HS-27A (cell line): Measurements from ENCODE around the gene KANSL3.
"Not testable (repeated sequence)": the region's sequence is repeated elsewhere in the genome, so short reads cannot be mapped to it uniquely, and the experiment has no call there.

Source experiments
- DNase-seq: peaks from one replicate; pipeline ENCODE4 v3.0.0-alpha.2; 2012; ENCODE audit warnings: low read depth, missing footprints

KANSL3 gene

DNA sequence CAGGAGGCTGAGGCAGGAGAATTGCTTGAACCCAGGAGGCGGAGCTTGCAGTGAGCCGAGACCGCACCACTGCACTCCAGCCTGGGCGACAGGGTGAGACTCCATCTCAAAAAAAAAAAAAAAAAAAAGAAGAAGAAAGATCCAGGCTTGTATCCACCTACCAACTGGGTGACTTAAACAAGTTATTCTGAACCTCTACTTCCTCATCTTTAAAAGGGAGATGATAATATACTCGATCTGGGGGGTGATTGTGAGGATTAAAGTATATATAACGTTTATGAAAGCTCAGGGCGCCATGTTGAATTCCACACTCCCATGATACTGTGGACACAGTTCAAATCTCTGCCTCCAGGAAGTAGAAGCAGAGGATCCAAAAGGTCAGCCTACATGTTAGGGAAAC is 16.7 kb upstream of the KANSL3 start:
- not testable (repeated sequence) for DNase-seq

DNA sequence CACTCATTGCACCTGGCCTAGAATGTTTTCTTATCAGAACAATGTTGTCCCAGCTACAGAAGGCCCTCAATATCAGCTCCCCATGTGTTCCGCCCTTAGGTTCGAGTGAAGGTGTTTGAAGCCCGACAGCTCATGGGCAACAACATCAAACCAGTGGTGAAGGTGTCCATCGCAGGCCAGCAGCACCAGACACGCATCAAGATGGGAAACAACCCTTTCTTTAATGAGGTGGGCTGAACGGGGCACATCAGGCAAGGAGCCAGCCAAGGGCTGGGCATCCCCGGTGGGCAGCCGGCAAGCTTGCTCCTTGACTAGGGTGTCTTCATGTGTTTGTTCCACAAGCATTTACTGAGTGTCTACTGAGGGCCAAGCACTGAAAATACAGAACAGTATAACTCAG is 13.7 kb upstream of the KANSL3 start:
- no peak for DNase-seq

DNA sequence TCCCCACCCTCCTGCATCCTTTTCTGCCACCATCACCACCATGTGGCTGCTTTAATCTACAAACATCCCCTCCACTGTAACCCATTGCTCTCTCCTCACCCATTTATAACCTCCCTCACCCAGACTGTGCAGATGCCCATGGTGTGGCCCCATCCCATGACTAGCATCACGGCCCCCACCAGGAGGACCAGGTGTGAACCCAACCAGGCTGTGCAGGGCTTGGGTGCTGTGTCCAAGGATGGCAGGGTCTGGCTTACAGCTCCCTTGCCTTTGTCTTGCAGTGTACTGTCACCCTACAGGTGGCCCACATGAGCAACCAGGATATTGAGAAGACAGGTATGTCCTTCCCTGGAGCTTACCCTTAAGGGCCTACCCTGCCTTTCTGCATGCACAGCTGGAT is 11.2 kb upstream of the KANSL3 start:
- DNase-seq = no peak

DNA sequence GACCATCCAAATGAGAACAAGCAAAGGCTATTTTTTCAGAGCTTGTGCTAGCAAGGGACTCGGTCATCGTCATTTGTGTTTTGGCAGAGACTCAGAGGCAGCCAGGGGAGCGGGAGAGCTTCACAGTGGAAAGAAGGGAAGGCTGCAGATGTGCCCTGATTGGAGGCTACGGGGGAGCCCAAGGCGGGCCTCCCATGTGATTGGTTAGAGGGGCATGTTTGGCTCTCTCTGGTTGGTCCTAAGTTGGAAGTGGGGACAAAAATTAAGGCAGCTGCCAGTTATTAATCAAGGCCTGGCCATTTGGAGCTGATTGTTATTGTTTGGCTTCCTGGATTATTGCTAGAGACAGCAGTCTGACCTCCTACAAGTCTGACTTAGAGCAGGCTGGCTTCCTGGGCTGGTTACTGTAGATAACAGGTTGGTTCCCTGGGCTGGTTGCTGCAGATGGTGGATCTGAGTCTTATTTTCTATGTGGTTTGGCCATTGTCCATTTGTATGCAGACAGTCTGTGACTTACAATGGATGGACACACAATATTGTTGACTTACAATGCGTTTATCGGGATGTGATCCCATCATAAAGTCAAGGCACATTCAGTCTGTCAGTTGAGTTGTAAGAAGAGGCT is 10.3 kb upstream of the KANSL3 start:
- DNase-seq = no peak

DNA sequence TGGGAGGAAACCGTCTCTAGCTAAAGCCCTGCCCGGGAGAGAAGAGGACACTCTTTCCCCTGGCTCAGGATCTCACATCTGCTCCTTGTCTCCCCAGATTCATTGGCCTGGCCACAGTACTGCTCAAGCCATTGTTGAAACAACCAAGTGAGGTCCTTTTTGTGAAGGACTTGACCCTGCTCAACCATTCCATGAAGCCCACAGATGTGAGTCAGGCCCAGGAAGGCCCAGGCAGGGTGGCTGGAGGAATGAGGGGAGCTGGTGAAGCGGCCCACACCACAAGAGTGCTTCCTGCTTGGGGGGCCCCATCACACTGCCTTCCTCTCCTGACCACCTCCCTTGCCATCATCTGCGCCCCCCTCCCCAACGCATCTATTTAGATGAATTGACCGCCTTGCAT is 9.6 kb upstream of the KANSL3 start:
- DNase-seq = no peak

DNA sequence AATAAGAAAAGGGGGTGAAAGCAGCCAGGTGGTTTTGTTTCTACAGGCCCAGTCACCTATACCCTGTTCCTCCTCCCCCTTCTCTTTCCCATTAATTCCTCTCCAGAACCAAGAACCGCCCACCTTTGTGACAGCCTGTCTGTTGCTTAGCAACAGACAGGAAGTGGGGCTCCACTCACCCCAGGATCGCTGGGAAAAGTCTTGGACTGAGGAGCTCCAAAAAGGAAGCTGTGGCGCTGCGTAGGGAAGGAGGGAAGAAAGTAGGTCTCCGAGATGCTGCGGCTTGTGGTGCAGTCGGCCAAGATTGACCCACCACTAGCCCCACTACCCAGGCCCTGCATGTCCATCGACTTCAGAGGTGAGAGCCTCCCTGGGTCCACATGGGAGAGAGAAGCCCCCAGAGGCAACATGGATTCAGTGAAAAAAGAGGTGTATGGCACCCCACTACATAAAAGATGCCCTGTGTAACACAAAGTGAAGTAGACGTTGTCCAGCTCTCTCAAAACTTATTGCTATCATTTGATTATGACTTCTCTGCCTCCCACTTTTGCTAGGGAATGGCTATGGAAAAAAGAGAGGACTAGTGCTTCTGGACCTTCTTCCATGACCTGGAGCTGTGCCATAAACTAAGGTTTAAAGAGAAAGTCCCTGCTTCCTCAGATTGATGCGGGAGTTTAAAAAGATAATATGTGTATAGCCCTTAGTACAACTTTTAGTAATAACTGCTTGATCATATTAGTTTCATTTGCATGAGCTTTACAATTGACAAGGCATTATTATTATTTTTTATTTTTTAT is 4.7 kb upstream of the KANSL3 start, which contains the start of gene FER1L5:
Gene FER1L5 (plus strand): TSS at position 201 of the 797 bp plus-strand sequence. CDS start 73 bp downstream, at position 274.
- DNase-seq = no peak

DNA sequence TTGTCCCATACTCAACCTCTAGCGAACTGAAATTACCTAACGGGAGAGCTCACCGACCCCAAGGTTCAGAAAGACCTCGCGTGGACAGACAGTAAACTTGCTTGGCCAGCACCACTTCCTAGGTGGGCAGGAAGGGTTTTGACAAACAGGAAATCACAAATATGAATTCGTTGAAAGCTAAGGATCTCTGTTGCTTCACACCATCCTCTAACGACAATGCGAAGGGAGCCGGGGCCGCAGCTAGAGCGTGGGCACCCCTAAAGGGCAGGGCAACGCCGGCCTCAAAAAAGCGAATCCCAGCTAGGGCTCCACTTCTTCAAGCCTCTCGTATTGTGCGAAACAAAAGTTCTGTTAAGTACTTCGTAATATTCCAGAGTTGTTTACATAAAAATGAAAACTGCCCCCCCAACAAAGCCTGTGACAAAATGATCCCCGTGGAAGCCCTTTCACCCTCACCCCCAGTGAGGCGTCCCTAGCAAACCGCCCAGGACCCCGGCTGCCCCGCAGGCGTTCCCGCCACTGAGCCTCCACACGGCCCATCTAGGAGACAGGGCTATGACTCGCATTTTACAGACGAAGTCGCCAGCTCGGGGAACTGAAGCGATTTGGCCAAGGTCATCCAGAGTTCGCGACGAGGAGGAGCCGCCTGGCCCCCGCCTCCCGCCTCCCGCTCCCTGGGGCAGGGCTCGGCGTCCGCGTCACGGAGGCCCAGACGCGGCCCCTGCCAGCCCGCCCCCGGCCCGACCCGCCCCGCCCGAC is 548 bp downstream of the KANSL3 start:
- peak; percentile 30 for DNase-seq

DNA sequence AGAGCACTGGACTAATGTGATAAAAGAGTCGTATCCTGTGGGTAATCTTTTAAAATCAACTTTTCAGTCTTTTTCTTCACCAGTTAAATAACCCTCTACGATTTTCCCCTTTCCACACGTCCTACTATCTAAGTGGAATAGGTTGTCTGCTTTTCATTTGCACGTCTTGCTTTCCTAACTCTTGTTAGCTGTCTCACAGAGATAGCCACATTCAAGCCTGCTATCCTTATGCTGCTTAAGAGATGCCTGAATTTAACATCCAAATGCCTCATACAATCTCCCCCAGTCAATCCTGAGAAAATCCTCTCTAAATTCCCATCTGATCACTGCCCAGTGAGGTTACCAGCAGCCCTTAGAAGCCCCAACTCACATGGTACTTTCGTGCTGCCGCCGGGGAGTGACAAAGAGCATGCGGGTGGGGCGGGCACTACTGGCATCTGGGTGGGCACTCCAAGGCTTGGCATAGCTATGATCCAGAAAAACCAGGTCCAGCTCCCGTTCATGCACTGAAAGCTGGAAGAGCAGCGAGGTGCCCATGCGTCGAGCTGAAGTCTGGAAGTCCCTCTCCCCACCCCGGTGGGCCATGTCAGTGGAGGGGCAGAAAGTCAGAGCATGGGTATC is 1.5 kb downstream of the KANSL3 start:
- no peak for DNase-seq

DNA sequence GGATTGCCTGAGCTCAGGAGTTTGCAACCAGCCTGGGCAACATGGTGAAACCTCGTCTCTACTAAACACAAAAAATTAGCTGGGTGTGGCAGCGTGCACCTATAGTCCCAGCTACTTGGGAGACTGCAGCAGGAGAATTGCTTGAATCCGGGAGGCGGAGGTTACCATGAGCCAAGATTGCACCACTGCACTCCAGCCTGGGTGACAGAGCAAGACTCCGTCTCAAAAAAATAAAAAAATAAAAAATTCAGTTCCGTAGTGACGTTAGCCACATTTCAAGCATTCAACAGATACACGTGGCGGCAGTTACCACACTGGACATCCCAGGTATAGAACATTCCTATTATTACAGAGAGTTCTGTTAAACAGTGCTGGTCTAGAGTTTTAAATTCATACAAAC is 4.5 kb downstream of the KANSL3 start:
- DNase-seq = no peak

DNA sequence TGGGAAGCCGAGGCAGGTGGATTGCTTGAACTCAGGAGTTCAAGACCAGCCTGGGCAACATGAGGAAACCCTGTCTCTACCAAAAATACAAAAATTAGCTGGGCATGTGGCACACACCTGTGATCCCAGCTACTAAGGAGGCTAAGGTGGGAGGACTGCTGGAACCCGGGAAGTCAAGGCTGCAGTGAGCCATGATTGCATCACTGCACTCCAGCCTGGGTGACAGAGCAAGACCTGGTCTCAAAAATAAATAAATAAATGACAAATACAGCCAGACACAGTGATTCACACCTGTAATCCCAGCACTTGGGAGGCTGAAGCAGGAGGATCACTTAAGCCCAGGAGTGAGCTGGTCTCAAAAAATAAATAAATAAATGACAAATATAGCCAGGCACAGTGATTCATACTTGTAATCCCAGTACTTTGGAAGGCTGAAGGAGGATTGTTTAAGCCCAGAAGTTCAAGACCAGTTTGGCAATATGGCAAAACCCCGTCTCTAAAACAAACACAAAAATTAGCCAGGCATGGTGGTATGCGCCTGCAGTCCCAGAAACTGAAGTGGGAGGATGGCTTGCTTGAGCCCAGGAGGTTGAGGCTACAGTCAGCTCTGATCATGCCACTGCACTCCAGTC is 6.2 kb downstream of the KANSL3 start:
- no peak for DNase-seq

DNA sequence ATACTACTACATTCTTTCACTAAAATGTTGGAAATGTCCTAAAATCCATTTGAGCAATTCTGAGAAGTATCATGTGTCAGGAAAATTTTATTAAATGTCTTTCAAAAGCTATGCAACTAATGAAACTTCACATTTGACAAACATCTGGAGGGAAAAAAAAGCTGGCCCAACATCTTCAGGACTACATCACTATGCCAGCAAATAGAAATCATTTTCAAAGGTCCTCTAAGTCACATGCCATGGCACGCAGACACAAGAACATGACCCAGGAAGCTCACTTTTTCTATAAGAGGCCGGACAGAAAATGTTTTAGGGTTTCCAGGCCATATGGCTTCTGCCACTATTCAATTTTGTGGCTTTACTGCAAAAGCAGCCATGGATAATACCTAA is 11.6 kb downstream of the KANSL3 start:
- no peak for DNase-seq

DNA sequence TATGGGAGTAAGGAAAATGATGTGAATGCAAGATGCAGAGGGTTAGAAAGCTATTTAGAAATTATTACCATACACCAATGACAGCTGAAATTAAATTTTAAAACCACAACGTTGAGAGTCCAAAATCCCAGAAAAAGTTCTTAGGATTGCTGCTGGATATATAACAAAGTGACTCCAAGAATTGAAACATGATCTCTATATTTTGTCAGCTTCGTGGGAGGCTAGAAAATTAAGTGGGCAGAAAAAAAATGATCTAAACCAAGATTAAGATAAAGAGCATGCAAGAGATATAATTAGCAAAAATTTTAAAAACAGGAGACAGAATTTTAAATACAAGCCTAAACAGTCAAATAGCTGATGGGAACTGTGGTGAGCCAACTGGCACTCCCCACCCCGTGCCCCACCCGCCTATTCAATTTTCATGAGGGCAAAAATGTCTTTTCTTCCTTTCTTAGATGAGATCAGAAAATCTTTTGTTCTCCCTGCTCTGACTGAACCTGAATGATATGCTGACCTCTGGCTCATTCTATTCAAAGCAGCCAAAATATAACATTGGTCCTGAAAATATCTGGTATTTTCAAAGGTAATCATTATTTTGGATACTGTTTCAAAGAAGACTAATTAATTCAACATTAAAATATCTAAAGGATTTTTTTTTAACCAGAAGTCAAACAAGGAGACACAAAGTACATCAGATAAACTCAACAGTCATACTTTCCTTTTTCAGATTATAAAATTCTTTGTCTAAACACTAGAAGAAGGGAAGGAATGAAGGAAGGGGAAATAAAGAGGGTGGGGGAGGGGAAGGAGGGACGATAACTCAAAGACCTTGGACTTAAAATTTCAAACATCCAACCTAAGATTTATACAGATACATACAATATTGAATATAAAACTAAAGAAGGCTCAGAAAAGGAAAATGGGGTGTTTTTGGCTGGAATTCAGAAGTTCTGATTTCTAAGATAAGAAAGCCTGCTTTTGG is 12.2 kb downstream of the KANSL3 start:
- no peak for DNase-seq

DNA sequence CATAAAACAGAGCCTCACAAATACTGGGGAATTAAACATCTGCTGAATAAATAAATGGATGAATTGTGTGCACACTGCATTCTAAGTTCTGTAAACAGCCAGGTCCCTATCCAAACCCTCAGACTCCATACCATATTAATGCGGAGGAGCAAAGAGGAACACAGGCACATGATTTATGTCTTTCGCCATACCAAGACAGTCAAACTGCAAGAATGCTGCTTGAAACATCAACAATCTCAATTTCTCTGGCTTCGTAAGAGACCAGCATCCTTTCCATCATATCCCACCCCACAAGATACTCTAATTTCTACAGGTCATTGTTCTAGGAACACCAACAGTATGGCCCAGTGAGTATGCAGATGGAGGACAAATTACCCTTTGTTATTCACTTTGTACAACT is 15.0 kb downstream of the KANSL3 start:
- DNase-seq = no peak

DNA sequence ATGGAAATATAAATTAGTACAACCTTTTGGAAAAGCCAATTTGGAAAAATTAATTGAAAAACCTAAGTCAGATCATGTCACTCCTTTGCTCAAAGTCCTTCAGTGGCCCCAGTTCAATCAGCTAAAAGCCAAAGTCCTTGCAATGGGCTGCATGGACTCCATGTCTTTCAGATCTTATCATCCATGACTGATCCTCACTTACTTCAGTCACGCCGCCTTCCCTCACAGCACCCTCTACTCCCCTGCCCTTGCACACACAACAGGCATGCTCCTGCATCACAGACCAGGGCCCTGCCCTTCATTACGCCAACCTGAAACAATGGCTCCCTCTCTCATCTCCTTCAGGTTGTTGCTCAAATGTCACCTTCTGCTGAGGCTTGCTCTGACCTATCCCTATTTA is 15.6 kb downstream of the KANSL3 start:
- DNase-seq = no peak

DNA sequence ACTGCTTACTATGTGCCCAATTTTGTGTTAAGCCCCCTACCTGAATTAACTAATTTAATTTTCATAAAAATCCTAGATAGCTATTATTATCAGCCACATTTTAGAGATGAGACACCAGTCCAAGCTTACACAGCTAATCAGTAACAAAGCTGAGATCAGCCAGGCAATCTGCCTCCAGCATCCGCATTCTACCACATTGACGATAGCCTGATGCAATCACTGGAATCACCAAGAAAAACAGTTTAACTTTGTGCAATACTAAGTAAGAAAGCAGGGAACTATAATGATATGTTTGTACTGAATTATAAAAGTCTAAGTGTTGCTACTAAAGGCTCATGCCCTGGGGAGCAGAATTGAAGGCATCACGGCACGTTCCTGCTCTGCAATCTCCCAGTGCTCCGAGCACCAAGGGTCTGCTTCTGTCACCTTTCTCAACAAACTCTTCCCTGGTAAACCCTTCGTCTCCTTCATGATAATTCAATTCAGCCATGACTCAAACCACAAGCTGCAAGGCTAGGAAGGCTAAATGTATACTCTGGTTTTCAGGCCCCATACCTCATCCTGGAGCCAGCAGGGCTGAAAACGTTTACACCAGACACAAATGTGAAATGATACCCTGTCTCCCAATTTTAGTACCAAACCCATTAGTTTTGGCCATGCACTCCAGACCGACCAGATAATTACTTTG is 19.4 kb downstream of the KANSL3 start:
- no peak for DNase-seq

DNA sequence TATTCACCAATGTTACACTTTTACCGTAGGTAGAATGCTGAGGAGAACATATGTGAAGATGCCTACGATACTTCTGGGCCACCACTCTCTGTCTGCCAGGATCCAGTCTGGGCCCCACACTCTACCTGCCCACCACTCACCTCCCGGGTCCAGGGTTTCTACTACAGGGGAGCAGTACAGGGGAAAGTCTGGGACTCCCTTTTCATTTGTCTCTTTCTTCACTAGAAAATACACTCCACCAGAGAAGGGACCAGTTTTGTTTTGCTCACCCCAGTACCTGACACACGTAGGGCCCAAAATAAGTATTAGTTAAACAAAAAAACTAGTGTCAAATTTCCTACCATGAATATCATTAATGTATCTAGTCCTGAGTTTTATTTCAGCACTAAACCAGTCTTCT is 21.1 kb downstream of the KANSL3 start:
- DNase-seq = no peak

DNA sequence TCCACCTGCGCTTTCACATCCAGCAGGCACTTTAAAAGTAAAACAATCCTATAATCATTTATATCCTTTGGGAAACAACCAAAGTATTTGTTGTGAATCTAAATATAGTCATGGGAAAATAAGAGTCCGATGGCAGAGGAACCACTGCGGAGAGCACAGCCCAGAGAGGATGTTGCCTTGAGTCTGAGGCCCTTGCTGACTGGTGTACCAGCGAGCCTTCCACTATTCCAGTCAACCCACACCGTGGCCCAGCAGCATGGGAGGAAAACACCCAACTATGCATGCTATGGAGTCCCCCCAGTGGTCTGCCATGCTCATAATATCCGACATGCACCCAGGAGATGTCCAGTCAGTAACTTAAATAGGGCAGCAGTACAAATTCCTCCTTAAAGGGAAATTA is 21.6 kb downstream of the KANSL3 start:
- no peak for DNase-seq

DNA sequence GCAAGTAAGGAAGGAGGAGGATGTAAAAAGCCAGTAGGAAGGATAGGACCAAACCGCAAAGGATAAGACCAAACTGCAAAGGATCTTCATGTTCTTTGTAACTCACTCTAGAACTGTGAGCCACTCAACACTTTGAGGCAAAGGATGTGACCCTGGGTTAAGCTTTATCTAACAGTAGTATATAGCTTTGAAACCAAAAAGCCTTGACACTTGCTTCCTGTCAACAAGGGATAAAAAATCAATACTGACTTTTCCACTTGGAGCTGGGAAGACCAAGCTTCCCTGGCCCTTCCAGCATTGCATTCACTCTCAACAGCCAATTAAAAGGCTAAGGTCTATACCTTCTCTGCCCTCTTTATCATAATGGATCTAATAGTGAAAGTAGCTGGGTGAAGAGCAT is 22.0 kb downstream of the KANSL3 start:
- DNase-seq = no peak

DNA sequence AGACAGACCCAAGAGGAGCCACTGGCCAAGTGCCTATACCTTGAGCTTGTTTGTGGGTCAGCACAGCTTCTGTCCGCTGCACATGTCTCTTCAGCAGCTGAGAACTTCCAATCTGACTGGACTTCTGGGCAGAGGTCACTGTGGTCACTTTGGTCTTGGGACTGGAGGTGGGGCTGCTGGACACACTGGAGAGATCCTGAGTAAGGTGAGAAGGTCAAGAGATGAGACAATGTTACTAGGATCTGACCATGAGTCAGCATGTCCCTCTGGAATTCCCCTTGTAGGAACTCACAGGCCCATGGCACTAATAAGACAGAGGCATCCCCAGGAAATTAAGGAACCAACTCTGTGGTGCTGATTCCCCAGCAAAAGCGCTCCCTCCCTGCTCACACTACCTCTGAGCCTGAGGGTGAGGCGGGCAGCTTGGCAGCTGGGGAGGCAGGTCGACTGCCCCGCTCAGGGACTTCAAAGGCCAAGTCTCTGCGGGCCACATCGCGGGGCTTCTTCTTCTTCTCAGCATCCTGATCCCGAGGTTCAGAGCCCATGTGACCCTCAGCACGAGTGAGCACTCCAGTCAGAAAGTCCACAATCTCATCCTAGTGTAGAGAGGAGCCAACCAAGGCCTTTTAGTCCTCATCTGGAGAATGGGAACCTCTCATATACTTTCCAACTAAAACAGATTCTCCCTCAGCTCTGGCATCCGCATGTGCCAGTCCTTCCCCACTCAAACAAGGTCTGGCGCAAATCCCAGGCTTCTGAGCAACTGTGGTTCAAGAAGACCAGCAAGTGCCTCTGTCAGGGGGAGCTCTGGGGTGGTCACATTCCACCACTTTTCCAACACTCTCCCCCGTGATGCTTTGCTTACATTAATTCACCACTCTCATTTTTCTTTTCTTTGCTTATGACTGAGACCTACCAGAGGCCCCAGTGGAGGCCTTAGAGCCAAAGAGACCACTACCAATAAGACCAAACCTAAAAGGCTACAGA is 29.4 kb downstream of the KANSL3 start:
- DNase-seq = no peak
